WI38 (cell line): ENCODE results near the gene CEMIP.

ENCODE experiments used
- H3K4me3 ChIP-seq: 2 replicates; pipeline ENCODE4 v1.5.1; 2011; ENCODE audit warnings: low read depth, mild to moderate bottlenecking, control low read depth, low read length
- CTCF ChIP-seq: IDR thresholded peaks from 2 replicates; pipeline ENCODE4 v1.5.1; 2012; ENCODE audit warnings: low read depth, mild to moderate bottlenecking, control low read depth, low read length

CEMIP gene

GRCh38 chr15:80883641-80884040 lies 104.5 kb downstream of the CEMIP start:
- no peak for TF ChIP-seq CTCF
- no peak overlapping the region for H3K4me3 ChIP-seq

GRCh38 chr15:80885016-80885579 lies 105.9 kb downstream of the CEMIP start:
- TF ChIP-seq CTCF, result no peak
- H3K4me3 ChIP-seq, result no peak overlapping the region

- TF ChIP-seq CTCF, result no peak
- H3K4me3 ChIP-seq, result no peak overlapping the region
These were observed 108.0 kb downstream of the CEMIP start for GRCh38 chr15:80887148-80887547.

- TF ChIP-seq CTCF, result no peak
- no peak overlapping the region for H3K4me3 ChIP-seq
These were observed 109.7 kb downstream of the CEMIP start for GRCh38 chr15:80888846-80889245.

- TF ChIP-seq CTCF, result no peak
- H3K4me3 ChIP-seq, result no peak overlapping the region
These were observed 111.3 kb downstream of the CEMIP start for GRCh38 chr15:80890341-80891005.

- no peak for TF ChIP-seq CTCF
- no peak overlapping the region for H3K4me3 ChIP-seq
These were observed 111.8 kb downstream of the CEMIP start for GRCh38 chr15:80891006-80891405.

- no peak overlapping the region for H3K4me3 ChIP-seq
- TF ChIP-seq CTCF, result no peak
These were observed 113.2 kb downstream of the CEMIP start for GRCh38 chr15:80892414-80892813.
